GM20000 (cell line): Measurements from ENCODE around the gene C22orf15.

Experiments
- DNase-seq: peaks from one replicate; pipeline ENCODE4 v3.0.0; 2012; ENCODE audit warnings: low spot score
- CTCF ChIP-seq: IDR thresholded peaks from 2 replicates; pipeline ENCODE4 v1.5.1; 2012; ENCODE audit warnings: mild to moderate bottlenecking, control low read depth; ENCODE audit errors: extremely low read depth, missing control alignments

The C22orf15 gene

GRCh38 chr22:23743303-23743705, 19.5 kb upstream of the C22orf15 start:
- DNase-seq = no peak
- TF ChIP-seq CTCF = no peak

DNA sequence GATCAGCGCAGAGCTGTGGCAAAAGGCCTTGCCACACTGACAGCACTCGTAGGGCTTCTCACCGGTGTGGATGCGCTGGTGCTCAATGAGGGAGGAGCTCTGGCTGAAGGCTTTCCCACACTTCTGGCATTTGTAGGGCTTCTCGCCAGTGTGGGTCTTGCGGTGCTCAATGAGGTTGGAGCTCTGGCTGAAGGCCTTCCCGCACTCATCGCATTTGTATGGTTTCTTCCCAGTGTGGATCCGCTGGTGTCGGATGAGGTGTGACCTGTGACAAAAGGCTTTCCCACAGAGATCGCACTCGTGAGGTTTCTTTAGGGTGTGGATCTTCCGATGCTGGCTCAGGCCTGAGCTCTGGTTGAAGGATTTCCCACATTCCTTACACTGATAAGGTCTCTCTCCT, 18.8 kb upstream of the C22orf15 start:
- TF ChIP-seq CTCF = no peak
- no peak for DNase-seq

DNA sequence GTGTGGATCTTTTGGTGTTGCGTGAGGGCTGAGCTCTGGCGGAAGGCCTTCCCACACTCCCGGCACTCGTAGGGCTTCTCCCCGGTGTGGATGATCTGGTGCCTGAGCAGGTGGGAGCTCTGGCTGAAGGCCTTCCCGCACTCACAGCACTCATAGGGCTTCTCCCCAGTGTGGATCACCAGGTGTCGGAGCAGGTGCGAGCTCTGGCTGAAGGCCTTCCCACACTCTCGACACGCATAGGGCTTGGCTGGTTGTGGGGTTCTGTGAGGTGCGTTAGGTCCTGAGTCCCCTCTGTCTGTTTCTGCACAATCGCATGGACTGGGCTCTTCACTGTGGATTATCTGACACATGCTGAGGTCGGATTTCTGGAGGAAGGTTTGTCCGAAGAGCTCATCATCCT, 18.3 kb upstream of the C22orf15 start:
- DNase-seq = no peak
- TF ChIP-seq CTCF = no peak

DNA sequence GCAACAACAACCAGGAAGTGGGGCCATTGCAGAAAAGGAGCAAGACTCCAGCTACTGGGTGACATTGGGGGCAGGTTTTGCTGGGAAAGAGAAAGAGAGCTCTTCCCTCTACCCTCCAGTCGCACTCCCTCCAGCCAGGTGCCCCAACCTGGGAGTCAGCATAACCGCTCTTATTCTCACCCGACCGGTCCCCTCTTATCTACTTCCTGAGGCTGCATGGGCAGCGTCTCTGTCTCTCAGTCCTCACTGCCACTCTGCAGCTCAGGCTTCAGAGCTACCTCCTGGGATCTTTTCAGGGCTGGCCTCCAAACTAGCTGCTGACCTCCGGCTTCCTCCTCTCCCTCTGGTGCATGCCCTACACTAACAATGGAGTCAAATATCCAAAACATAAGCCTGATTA, 17.0 kb upstream of the C22orf15 start:
- no peak for DNase-seq

DNA sequence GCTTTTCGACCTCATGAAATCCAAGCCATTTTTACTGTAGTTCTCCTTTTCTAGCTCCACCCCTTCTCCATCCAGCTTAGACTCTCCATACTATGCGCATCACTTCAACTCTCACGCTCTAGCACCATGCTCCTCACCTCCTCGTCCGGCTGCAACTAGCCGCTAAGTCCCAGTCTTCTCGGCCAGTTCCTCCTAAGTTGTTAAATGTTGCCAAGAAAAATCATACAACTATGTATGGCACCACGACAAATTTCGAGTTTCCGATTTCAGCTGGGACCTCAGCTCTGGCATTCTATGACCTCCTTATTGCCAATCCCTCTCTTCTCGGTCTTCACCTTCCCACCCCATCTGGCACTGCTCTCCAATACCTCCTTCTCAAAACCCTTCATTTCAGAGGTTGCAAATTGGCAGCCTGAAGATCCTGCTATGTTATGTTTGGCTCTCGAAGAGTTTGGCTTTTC, 12.9 kb upstream of the C22orf15 start:
- DNase-seq = peak; percentile 5
- no peak for TF ChIP-seq CTCF

More for the DNA sequence above, 17.0 kb upstream of the C22orf15 start:
- no peak for TF ChIP-seq CTCF

DNA sequence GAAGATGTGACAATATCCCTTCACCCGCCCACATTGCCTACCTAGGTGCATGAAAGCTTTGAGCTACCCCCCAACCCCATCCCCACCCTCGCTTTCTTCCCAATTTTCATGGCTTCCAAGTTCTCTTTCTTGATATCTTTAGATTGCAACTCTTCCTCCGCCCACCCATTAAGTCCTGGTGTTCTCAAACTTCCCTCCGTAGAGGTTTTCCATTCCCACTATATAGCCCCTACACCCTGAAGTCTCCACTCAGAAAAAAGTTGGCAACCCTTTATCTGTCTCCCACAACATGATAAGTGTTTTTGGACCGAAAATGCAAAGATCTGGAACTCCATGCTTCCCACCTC, 12.4 kb upstream of the C22orf15 start:
- TF ChIP-seq CTCF = no peak
- no peak for DNase-seq

DNA sequence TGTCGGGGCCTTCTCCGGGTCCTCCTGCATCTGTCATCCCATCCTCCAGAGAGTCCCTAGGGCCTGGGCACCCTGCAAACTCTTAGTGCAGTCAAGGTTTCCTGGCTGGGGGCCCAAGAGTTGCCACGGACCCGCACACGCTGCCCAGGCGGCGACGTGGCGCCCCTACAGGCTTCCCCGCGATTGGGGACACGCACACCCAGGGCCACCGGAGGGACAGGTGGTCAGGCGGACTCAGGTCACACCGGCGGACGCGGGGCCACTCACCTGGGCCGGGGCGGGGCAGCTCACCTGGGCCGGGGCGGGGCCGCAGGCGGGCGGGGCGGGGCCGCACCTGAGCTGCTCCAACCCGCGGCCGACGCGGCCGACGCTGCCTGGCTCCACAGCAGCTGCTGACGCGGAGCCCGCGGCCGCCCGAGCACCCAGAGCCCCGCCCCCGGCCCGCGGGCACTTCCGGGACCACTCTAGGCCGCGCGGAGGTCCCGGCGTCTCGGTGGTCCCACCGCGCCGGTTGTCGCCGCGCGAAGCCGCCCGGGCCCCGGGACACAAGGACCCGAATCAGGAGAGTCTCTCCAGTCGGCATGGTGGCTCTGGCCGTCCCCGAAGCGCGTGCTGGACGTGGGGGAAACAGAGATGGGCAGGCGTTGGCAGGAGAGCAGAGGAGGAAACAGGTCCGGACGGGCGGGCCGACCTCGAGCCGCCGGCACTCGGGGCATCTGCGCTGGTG, 11.9 kb upstream of the C22orf15 start, which contains the start of gene ZNF70:
ZNF70 (minus strand) TSS at position 399 of the 727 bp plus-strand sequence. CDS start 5,972 bp downstream, outside the sequence.
- no peak for TF ChIP-seq CTCF

More for the DNA sequence above, 11.9 kb upstream of the C22orf15 start, which contains the start of gene ZNF70:
- peak; percentile 96 for DNase-seq
